Lower lobe of right lung (tissue), 2 donors: ENCODE measurements around the gene FNIP2. TPM values are rescaled to one million over a fixed set of nuclear protein-coding genes. Genes with fewer than 3 reads are reported as not detected.

Experiments used
- ATAC-seq, 2 donors: fragments of 200-7000 bp; cut with Tn5 transposase; one replicate each; pipeline ENCODE4 v1.9.1; 2020 to 2022; ENCODE audit warnings: mild to moderate bottlenecking in 2 of 2, moderate library complexity in 2 of 2
- DNase-seq: peaks from one replicate; pipeline ENCODE4 v3.0.0-alpha.2; 2020
- H3K27ac ChIP-seq: fragments of 200-600 bp; one replicate; pipeline ENCODE4 v1.8.0; 2022
- H3K27me3 ChIP-seq: fragments of 200-600 bp; one replicate; pipeline ENCODE4 v1.8.0; 2022; ENCODE audit warnings: low read depth
- H3K36me3 ChIP-seq: fragments of 200-600 bp; one replicate; pipeline ENCODE4 v1.8.0; 2022; ENCODE audit warnings: mild to moderate bottlenecking
- H3K4me1 ChIP-seq: fragments of 200-600 bp; one replicate; pipeline ENCODE4 v1.8.0; 2022
- H3K4me3 ChIP-seq: fragments of 200-600 bp; one replicate; pipeline ENCODE4 v1.8.0; 2022; ENCODE audit warnings: mild to moderate bottlenecking
- H3K9me3 ChIP-seq: fragments of 200-600 bp; one replicate; pipeline ENCODE4 v1.8.0; 2022
- CTCF ChIP-seq: fragments of 200-600 bp; IDR thresholded peaks from one replicate; pipeline ENCODE4 v1.8.0; 2022; ENCODE audit warnings: antibody characterized with exemption, mild to moderate bottlenecking
- intact Hi-C: fragments of 100-400 bp; cut with DNase I; formaldehyde crosslinking; loops from one replicate; pipeline ENCODE4 v1.11.0; 2022
- total RNA-seq: library from RNA; stranded (reverse); fragmentation: NEBNext Ultra II Directional; extraction: Animal tissue kit (Norgen Biotek cat#: 25700); gene quantifications from one replicate; pipeline ENCODE4 v1.2.1, GENCODE V29; 2021
- donor health status: DM: no; HTN: yes; CAD: no; lungs with severe emphysema.

Gene FNIP2
- total RNA-seq, 1 donor from 2014 or later: 90.7 TPM

- Histone ChIP-seq H3K27ac (no peak overlapping the region), H3K36me3 (no peaks in the 10 kb centered on the region), H3K9me3 (no peaks in the 10 kb centered on the region), H3K4me1 (peaks cover 9% of the 10 kb centered on the region), H3K4me3 (no peak overlapping the region), H3K27me3 (no peaks in the 10 kb centered on the region)
- DNase-seq (no peak), ATAC-seq (no peak)
- intact Hi-C loops: no loop called here
- no peak for TF ChIP-seq CTCF
These were observed 42.2 kb upstream of the FNIP2 start for GRCh38 chr4:158726633-158727032.

DNA sequence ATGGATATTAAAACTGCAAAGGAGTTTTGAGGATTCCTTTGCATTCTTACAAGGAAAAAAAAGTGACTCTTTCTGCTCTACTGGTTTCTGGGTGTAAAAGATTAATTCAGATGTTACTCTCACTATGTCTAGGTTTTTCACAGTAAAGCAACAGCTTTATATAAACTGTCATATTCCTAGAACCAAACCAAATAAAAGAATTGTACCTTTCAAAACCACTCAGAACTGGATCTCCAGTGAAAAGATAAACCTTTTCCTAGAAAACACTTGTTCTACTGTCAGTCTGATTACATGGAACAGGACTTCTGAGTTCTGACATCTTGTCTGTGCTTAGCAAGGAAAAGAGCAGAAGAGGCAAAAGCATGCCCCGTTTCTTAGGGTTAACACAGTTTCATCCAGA is 40.6 kb upstream of the FNIP2 start:
- no peak for ATAC-seq
- no peaks in the 10 kb centered on the region for H3K4me1 ChIP-seq
- H3K27me3 ChIP-seq: no peaks in the 10 kb centered on the region
- intact Hi-C loops: no loop called here
- H3K9me3 ChIP-seq: no peaks in the 10 kb centered on the region
- no peak overlapping the region for H3K27ac ChIP-seq
- no peak for DNase-seq
- TF ChIP-seq CTCF: no peak
- no peaks in the 10 kb centered on the region for H3K36me3 ChIP-seq
- no peak overlapping the region for H3K4me3 ChIP-seq

GRCh38 chr4:158729716-158730559 is 38.9 kb upstream of the FNIP2 start:
- no peaks in the 10 kb centered on the region for H3K27me3 ChIP-seq
- H3K4me3 ChIP-seq: no peak overlapping the region
- ATAC-seq (peak; percentile 86 to 97), DNase-seq (no peak)
- TF ChIP-seq CTCF: peak; percentile 84
- no peaks in the 10 kb centered on the region for H3K4me1 ChIP-seq
- intact Hi-C loops: no loop called here
- no peak overlapping the region for H3K27ac ChIP-seq
- no peaks in the 10 kb centered on the region for H3K36me3 ChIP-seq
- no peaks in the 10 kb centered on the region for H3K9me3 ChIP-seq

GRCh38 chr4:158738866-158739265 is 30.0 kb upstream of the FNIP2 start:
- intact Hi-C loops: no loop called here
- no peak for TF ChIP-seq CTCF
- Histone ChIP-seq H3K4me3 (no peak overlapping the region), H3K9me3 (no peaks in the 10 kb centered on the region), H3K36me3 (no peaks in the 10 kb centered on the region), H3K27me3 (no peaks in the 10 kb centered on the region), H3K27ac (no peak overlapping the region), H3K4me1 (no peaks in the 10 kb centered on the region)
- ATAC-seq: no peak
- no peak for DNase-seq

- intact Hi-C loops: no loop called here
- Histone ChIP-seq H3K36me3 (no peaks in the 10 kb centered on the region), H3K27me3 (no peaks in the 10 kb centered on the region), H3K27ac (no peak overlapping the region), H3K4me1 (no peaks in the 10 kb centered on the region), H3K4me3 (no peak overlapping the region), H3K9me3 (no peaks in the 10 kb centered on the region)
- ATAC-seq: no peak
- no peak for TF ChIP-seq CTCF
- no peak for DNase-seq
These were observed 29.2 kb upstream of the FNIP2 start for GRCh38 chr4:158739600-158739999.
